Left ventricle myocardium inferior (tissue), 1 donor: ENCODE measurements around the gene CADPS2. TPM values are rescaled to one million over a fixed set of nuclear protein-coding genes. Genes with fewer than 3 reads are reported as not detected.

Experiments
- DNase-seq: peaks from one replicate; pipeline ENCODE4 v3.0.0-alpha.2; 2020
- H3K27ac ChIP-seq: fragments of 200-600 bp; replicated peaks from 2 replicates; pipeline ENCODE4 v1.8.0; 2021
- H3K27me3 ChIP-seq: fragments of 200-600 bp; 2 replicates; pipeline ENCODE4 v1.8.0; 2021; ENCODE audit warnings: low read depth
- H3K36me3 ChIP-seq: fragments of 200-600 bp; 2 replicates; pipeline ENCODE4 v1.8.0; 2021
- H3K4me1 ChIP-seq: fragments of 200-600 bp; 2 replicates; pipeline ENCODE4 v1.8.0; 2021
- H3K4me3 ChIP-seq: fragments of 200-600 bp; 2 replicates; pipeline ENCODE4 v1.8.0; 2021; ENCODE audit warnings: mild to moderate bottlenecking, moderate library complexity
- H3K9me3 ChIP-seq: fragments of 200-600 bp; replicated peaks from 2 replicates; pipeline ENCODE4 v1.8.0; 2021
- CTCF ChIP-seq: fragments of 200-600 bp; IDR thresholded peaks from 2 replicates; pipeline ENCODE4 v1.8.0; 2021; ENCODE audit warnings: antibody characterized with exemption, mild to moderate bottlenecking, borderline replicate concordance
- intact Hi-C: fragments of 100-400 bp; cut with micrococcal nuclease; formaldehyde crosslinking; loops from one replicate; pipeline ENCODE4 v1.11.0; 2022
- total RNA-seq: library from RNA; stranded (reverse); fragmentation: NEBNext Ultra II Directional; extraction: Animal tissue kit (Norgen Biotek cat#: 25700); gene quantifications from one replicate; pipeline ENCODE4 v1.2.1, GENCODE V29; 2021
- donor health status: DM: no; HTN: yes; CAD: no; lungs with severe emphysema.

Gene CADPS2
- total RNA-seq, 1 donor from 2014 or later = 11.9 TPM

DNA sequence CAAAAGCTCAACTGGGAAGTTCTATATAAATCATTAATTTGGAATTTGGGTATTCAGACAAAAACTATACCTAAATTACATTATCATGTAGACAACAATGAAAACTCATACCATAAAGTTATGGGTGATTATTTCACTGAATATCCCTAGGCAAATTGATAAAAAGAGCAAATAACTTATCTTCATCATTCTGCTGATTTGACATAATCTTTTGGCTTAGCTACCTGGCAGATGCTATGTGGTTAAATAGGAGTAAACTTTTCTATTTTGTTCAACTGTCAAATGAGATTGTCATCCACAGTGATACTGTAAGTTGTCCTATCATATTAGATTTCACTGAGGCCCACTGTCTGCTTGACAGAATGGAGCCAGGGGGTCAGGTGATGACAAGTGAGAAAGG, 432.8 kb downstream of the CADPS2 start:
- no peak for DNase-seq
- Histone ChIP-seq H3K4me1 (no peaks in the 10 kb centered on the region), H3K27me3 (no peaks in the 10 kb centered on the region)

GRCh38 chr7:122448893-122449589, 437.2 kb downstream of the CADPS2 start:
- no peak overlapping the region for H3K27ac ChIP-seq
- peaks cover 7% of the 10 kb centered on the region for H3K36me3 ChIP-seq
- no peaks in the 10 kb centered on the region for H3K4me1 ChIP-seq
- H3K9me3 ChIP-seq = no peaks in the 10 kb centered on the region
- no peak for TF ChIP-seq CTCF
- H3K27me3 ChIP-seq = no peaks in the 10 kb centered on the region
- no peak for DNase-seq
- H3K4me3 ChIP-seq = no peak overlapping the region
- intact Hi-C loops = no loop called here

More for the DNA sequence above, 432.8 kb downstream of the CADPS2 start:
- intact Hi-C loops = no loop called here
- H3K27ac ChIP-seq = no peak overlapping the region
- no peak overlapping the region for H3K4me3 ChIP-seq
- H3K9me3 ChIP-seq = no peaks in the 10 kb centered on the region
- H3K36me3 ChIP-seq = peaks cover 7% of the 10 kb centered on the region
- TF ChIP-seq CTCF = no peak

GRCh38 chr7:122442929-122443328, 443.3 kb downstream of the CADPS2 start:
- no peak for DNase-seq
- intact Hi-C loops = no loop called here
- no peaks in the 10 kb centered on the region for H3K4me1 ChIP-seq

GRCh38 chr7:122438492-122438891, 447.8 kb downstream of the CADPS2 start:
- H3K9me3 ChIP-seq = no peaks in the 10 kb centered on the region

More at GRCh38 chr7:122442929-122443328, 443.3 kb downstream of the CADPS2 start:
- no peak for TF ChIP-seq CTCF
- Histone ChIP-seq H3K27me3 (no peaks in the 10 kb centered on the region), H3K27ac (no peak overlapping the region), H3K4me3 (no peak overlapping the region), H3K9me3 (no peaks in the 10 kb centered on the region), H3K36me3 (peaks cover 5% of the 10 kb centered on the region)

DNA sequence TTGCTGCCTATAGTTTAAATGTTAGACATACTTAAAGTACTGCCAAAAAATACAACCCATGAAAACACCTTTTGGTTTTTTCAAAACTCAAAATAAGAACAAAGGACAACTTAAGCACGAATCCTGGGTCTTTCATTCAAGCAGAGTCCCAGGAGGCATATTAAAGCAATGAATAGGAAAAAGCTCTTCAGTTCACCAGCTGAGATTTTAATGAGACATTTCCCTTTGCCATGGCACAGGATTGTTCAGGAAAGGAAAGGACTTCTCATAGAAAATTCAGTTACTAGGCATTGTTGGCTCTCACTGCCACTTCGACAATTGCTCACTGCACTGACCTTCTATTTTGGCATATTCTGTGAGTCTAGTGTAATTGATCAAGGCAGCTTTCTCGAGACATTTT, 448.3 kb downstream of the CADPS2 start:
- no peak for DNase-seq
- Histone ChIP-seq H3K27me3 (no peaks in the 10 kb centered on the region), H3K36me3 (peaks cover 5% of the 10 kb centered on the region), H3K27ac (no peak overlapping the region), H3K9me3 (no peaks in the 10 kb centered on the region), H3K4me3 (no peak overlapping the region), H3K4me1 (no peaks in the 10 kb centered on the region)
- TF ChIP-seq CTCF = no peak
- intact Hi-C loops = no loop called here

More at GRCh38 chr7:122438492-122438891, 447.8 kb downstream of the CADPS2 start:
- H3K4me3 ChIP-seq = no peak overlapping the region
- no peak for TF ChIP-seq CTCF
- no peaks in the 10 kb centered on the region for H3K4me1 ChIP-seq
- intact Hi-C loops = no loop called here
- no peak for DNase-seq
- H3K27ac ChIP-seq = no peak overlapping the region
- no peaks in the 10 kb centered on the region for H3K27me3 ChIP-seq
- peaks cover 5% of the 10 kb centered on the region for H3K36me3 ChIP-seq
